Endothelial cell of umbilical vein (primary cell): Measurements from ENCODE around the gene DGKB. TPM values are rescaled to one million over a fixed set of nuclear protein-coding genes. Genes with fewer than 3 reads are reported as not detected.

Experiments
- BruUV-seq: library from RNA; stranded (reverse); fragments of 400-500 nt; replicated peaks from 2 replicates; lab custom pipeline; 2021; lab: Mats Ljungman, UMichigan
- CTCF ChIA-PET: fragments of 300-600, 350-600 bp; sonication (Branson Sonifier 250); formaldehyde crosslinking; loops from one replicate; lab custom pipeline; 2021; ENCODE audit warnings: antibody characterized with exemption, inconsistent platforms; lab: Charles Lee
- POLR2A ChIA-PET: fragments of 300-600, 350-600 bp; sonication (Branson Sonifier 250); formaldehyde crosslinking; loops from one replicate; lab custom pipeline; 2021; ENCODE audit warnings: antibody characterized with exemption, inconsistent platforms; lab: Charles Lee
- DNase-seq: peaks from one replicate; pipeline ENCODE4 v3.0.0-alpha.2; 2011; ENCODE audit warnings: low read depth, low spot score
- FAIRE-seq: peaks from 2 replicates; lab custom pipeline; 2011; peaks lifted over from hg19 to GRCh38; lab: Jason Lieb, UNC
- H2AFZ ChIP-seq: 2 replicates; pipeline ENCODE4 v1.6.0; 2012; ENCODE audit warnings: low read depth, low read length, control low read depth, inconsistent platforms
- H3K27ac ChIP-seq: 2 replicates; pipeline ENCODE4 v1.5.1; 2011; ENCODE audit warnings: low read depth, mild to moderate bottlenecking, control low read depth, low read length, moderate library complexity; ENCODE audit not compliant: insufficient read depth
- H3K27me3 ChIP-seq, 2 experiments: 2 replicates each; pipeline versions ENCODE4 v1.6.0 to v1.6.1; 2011; ENCODE audit warnings: low read length in 2 of 2, mixed read lengths in 1 of 2; ENCODE audit not compliant: control insufficient read depth in 2 of 2, insufficient read depth in 2 of 2
- H3K36me3 ChIP-seq, 2 experiments: 2 replicates in 1 of 2; 3 replicates in 1 of 2; pipeline ENCODE4 v1.5.1; 2011; ENCODE audit warnings: low read length in 2 of 2, mild to moderate bottlenecking in 1 of 2, moderate library complexity in 1 of 2; ENCODE audit not compliant: control insufficient read depth in 2 of 2, insufficient read depth in 2 of 2; ENCODE audit errors: extremely low read depth in 1 of 2
- H3K4me1 ChIP-seq: 3 replicates; pipeline ENCODE4 v1.5.1; 2011; ENCODE audit warnings: mild to moderate bottlenecking, low read length; ENCODE audit not compliant: control insufficient read depth, insufficient read depth; ENCODE audit errors: extremely low read depth
- H3K4me2 ChIP-seq: 2 replicates; pipeline ENCODE4 v1.6.1; 2011; ENCODE audit warnings: low read length, control low read depth, mixed read lengths; ENCODE audit not compliant: insufficient read depth
- H3K4me3 ChIP-seq, 3 experiments: fragments of 200-600 bp in 1 of 3; sonication (generic), shearing (Covaris generic) in 1 of 3; replicated peaks in 1 of 3; 2 replicates each; pipeline ENCODE4 v1.5.1; 2011 to 2016; ENCODE audit warnings: control low read depth in 3 of 3, low read length in 3 of 3, mild to moderate bottlenecking in 2 of 3, inconsistent platforms in 1 of 3, low read depth in 1 of 3, moderate library complexity in 1 of 3; ENCODE audit not compliant: insufficient read depth in 1 of 3
- H3K79me2 ChIP-seq: 2 replicates; pipeline ENCODE4 v1.6.0; 2012; ENCODE audit warnings: low read length, inconsistent platforms; ENCODE audit not compliant: control insufficient read depth, insufficient read depth
- H3K9ac ChIP-seq: replicated peaks from 2 replicates; pipeline ENCODE3; 2011; ENCODE audit warnings: low read length, control low read depth; ENCODE audit not compliant: insufficient read depth; ENCODE audit errors: extremely low read depth
- H3K9me1 ChIP-seq: replicated peaks from 3 replicates; pipeline ENCODE4 v1.6.0; 2011; ENCODE audit warnings: mild to moderate bottlenecking, low read length; ENCODE audit not compliant: control insufficient read depth, insufficient read depth; ENCODE audit errors: extremely low read depth
- H3K9me3 ChIP-seq: replicated peaks from 2 replicates; pipeline ENCODE4 v1.5.1; 2012; ENCODE audit warnings: low read length, inconsistent platforms; ENCODE audit not compliant: control insufficient read depth, insufficient read depth
- H4K20me1 ChIP-seq: replicated peaks from 2 replicates; pipeline ENCODE3; 2011; ENCODE audit warnings: mild to moderate bottlenecking, low read length; ENCODE audit not compliant: control insufficient read depth, insufficient read depth; ENCODE audit errors: extremely low read depth
- EZH2 ChIP-seq: IDR thresholded peaks from 2 replicates; pipeline ENCODE4 v1.6.1; 2012; ENCODE audit warnings: borderline replicate concordance, low read depth, mild to moderate bottlenecking, moderate library complexity, low read length, inconsistent platforms; ENCODE audit not compliant: severe bottlenecking
- FOS ChIP-seq: IDR thresholded peaks from 2 replicates; pipeline ENCODE4 v1.6.1; 2011; ENCODE audit warnings: mild to moderate bottlenecking, low read length, moderate library complexity, borderline replicate concordance; ENCODE audit not compliant: insufficient read depth
- GATA2 ChIP-seq: IDR thresholded peaks from 2 replicates; pipeline ENCODE4 v1.7.0; 2011; ENCODE audit warnings: low read depth, mild to moderate bottlenecking, moderate library complexity, mixed read lengths, low read length; ENCODE audit not compliant: insufficient read length, insufficient read depth
- JUN ChIP-seq: IDR thresholded peaks from 2 replicates; pipeline ENCODE4 v1.6.1; 2011; ENCODE audit warnings: borderline replicate concordance, low read depth; ENCODE audit not compliant: insufficient read length, insufficient read depth
- MYC ChIP-seq: IDR thresholded peaks from one replicate; pipeline ENCODE4 v1.6.1; 2011; ENCODE audit warnings: mild to moderate bottlenecking, low read depth, low read length
- POLR2A ChIP-seq: IDR thresholded peaks from 2 replicates; pipeline ENCODE4 v1.6.1; 2012; ENCODE audit warnings: low read depth, mild to moderate bottlenecking, control low read depth, low read length
- POLR2AphosphoS5 ChIP-seq: IDR thresholded peaks from 2 replicates; pipeline ENCODE4 v1.6.1; 2012; ENCODE audit warnings: low read depth, mild to moderate bottlenecking, control low read depth, low read length, moderate library complexity; ENCODE audit not compliant: insufficient read depth
- dilution Hi-C: fragments of 300-500 bp; cut with MboI; formaldehyde crosslinking; loops from one replicate; pipeline ENCODE4 v1.15.0; 2019; ENCODE audit warnings: low sequenced_read_pairs; ENCODE audit not compliant: extremely low pct_ligation_motif_present
- intact Hi-C: fragments of 100-400 bp; cut with micrococcal nuclease; formaldehyde crosslinking; loops from one replicate; pipeline ENCODE4 v1.10.0; 2022
- polyA plus RNA-seq, 4 experiments: library from polyadenylated mRNA; depleted of rRNA in 3 of 4; stranded (reverse) in 3 of 4; unstranded in 1 of 4; fragments of >200 nt; gene quantifications; 2 replicates each; pipeline versions ENCODE4 v1.2.1 to v1.2.3, GENCODE V29; 2011 to 2012; ENCODE audit warnings: missing spikeins in 1 of 4
- total RNA-seq: library from RNA; stranded (reverse); gene quantifications from 2 replicates; pipeline ENCODE4 v1.2.3, GENCODE V29; 2021
- TF ChIP-seq, protein P1 (sequence below): IDR thresholded peaks from 2 replicates; pipeline ENCODE4 v1.6.1; 2011; ENCODE audit not compliant: insufficient read depth, insufficient read length
- TF ChIP-seq, protein P2 (sequence below), 2 donors: IDR thresholded peaks; 1 replicate in 1 of 2; 2 replicates in 1 of 2; pipeline ENCODE4 v1.5.1; 2011; ENCODE audit warnings: low read length in 2 of 2, mild to moderate bottlenecking in 2 of 2, moderate library complexity in 2 of 2, control low read depth in 1 of 2, inconsistent platforms in 1 of 2, low read depth in 1 of 2; ENCODE audit not compliant: insufficient read depth in 1 of 2; ENCODE audit errors: extremely low read depth in 1 of 2

The DGKB gene
- total and polyA plus RNA-seq, 2 donors (not counting 3 experiments of a cell fraction or from before 2014, with no cell fraction given), result not detected

DNA sequence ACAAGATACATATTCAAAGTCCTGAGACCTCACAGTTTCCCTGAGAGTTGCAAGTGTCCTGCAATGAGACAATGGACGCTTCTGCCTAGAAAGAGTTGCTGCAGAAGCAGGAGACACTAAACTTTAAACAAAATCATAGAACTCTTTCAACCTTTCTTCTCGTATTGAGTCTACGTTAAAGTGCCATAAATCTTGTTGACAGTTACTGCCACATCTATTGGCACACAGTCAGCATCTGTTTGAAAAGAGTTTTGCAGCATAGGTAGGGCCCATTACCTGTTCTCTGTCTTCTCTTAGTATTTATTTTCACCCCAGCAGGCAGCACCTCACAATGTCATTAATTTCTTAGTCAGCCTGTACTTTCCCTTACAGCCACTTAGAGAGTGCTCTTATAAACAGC lies 577.8 kb downstream of the DGKB start:
- TF ChIP-seq FOS (no peak), POLR2AphosphoS5 (no peak), GATA2 (no peak), EZH2 (no peak), JUN (no peak), MYC (no peak), POLR2A (no peak)
- TF ChIP-seq, protein P1, sequence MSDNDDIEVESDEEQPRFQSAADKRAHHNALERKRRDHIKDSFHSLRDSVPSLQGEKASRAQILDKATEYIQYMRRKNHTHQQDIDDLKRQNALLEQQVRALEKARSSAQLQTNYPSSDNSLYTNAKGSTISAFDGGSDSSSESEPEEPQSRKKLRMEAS, result no peak
- TF ChIP-seq, protein P2, sequence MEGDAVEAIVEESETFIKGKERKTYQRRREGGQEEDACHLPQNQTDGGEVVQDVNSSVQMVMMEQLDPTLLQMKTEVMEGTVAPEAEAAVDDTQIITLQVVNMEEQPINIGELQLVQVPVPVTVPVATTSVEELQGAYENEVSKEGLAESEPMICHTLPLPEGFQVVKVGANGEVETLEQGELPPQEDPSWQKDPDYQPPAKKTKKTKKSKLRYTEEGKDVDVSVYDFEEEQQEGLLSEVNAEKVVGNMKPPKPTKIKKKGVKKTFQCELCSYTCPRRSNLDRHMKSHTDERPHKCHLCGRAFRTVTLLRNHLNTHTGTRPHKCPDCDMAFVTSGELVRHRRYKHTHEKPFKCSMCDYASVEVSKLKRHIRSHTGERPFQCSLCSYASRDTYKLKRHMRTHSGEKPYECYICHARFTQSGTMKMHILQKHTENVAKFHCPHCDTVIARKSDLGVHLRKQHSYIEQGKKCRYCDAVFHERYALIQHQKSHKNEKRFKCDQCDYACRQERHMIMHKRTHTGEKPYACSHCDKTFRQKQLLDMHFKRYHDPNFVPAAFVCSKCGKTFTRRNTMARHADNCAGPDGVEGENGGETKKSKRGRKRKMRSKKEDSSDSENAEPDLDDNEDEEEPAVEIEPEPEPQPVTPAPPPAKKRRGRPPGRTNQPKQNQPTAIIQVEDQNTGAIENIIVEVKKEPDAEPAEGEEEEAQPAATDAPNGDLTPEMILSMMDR (IDR thresholded peaks at IDR 0.05; ENCODE audit: extremely low read depth in 1 of 2, insufficient read depth in 1 of 2, low read depth in 1 of 2, low read length in 2 of 2), result no peak
- ChIA-PET CTCF (no interaction called here), POLR2A (no interaction called here)
- dilution Hi-C loops (no loop called here), intact Hi-C loops (no loop called here)
- Histone ChIP-seq H3K27me3 (no peaks in the 10 kb centered on the region), H3K4me2 (no peak overlapping the region), H3K27ac (no peak overlapping the region), H3K4me1 (no peaks in the 10 kb centered on the region), H3K9me1 (no peaks in the 10 kb centered on the region), H3K36me3 (no peaks in the 10 kb centered on the region), H3K4me3 (no peak overlapping the region), H2AFZ (no peak overlapping the region), H3K9me3 (no peaks in the 10 kb centered on the region), H4K20me1 (no peaks in the 10 kb centered on the region), H3K9ac (no peak overlapping the region), H3K79me2 (no peaks in the 10 kb centered on the region)
- no TSS peak for BruUV-seq
- DNase-seq, result no peak
- FAIRE-seq, result no peak
